RCC 7860 (cell line): Measurements from ENCODE around the gene NINL.
"Not testable (repeated sequence)": the region's sequence is repeated elsewhere in the genome, so short reads cannot be mapped to it uniquely, and the experiment has no call there.

Source experiments
- DNase-seq: peaks from one replicate; pipeline ENCODE4 v3.0.0-alpha.2; 2015; ENCODE audit warnings: low spot score
- FAIRE-seq: peaks from 2 replicates; lab custom pipeline; 2012; peaks lifted over from hg19 to GRCh38; lab: Jason Lieb, UNC

The NINL gene

DNA sequence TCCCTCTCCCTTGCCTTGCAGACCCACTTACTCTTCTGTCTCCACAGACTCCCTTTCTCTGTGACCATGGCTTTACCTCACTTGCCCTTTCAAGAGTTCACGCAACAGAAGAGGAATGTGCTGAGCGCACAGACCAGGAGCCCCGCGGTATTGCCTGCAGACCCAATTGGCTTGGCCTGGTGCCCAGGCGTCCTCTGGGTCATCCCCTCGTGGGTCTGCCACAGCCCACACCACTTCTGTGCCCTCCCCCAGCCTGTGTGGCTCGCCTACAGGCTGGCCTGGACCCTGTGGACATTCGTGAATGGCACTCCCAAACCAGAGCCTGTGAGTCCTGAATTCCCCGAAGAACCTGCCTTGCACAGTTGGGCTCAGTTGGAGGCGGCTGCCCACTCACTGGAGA lies 15.3 kb upstream of the NINL start:
- FAIRE-seq (no peak), DNase-seq (peak; percentile 11)

- DNase-seq (no peak), FAIRE-seq (no peak)
Observed at GRCh38 chr20:25592135-25592852, 7.0 kb upstream of the NINL start.

GRCh38 chr20:25590778-25591177 lies 5.4 kb upstream of the NINL start:
- not testable (repeated sequence) for DNase-seq, FAIRE-seq

- FAIRE-seq (no peak), DNase-seq (no peak)
Observed at GRCh38 chr20:25588491-25588890, 3.2 kb upstream of the NINL start.

GRCh38 chr20:25587536-25587935 lies 2.2 kb upstream of the NINL start:
- FAIRE-seq (no peak), DNase-seq (no peak)

- DNase-seq (no peak), FAIRE-seq (no peak)
Observed at GRCh38 chr20:25586877-25587276, 1.5 kb upstream of the NINL start.

DNA sequence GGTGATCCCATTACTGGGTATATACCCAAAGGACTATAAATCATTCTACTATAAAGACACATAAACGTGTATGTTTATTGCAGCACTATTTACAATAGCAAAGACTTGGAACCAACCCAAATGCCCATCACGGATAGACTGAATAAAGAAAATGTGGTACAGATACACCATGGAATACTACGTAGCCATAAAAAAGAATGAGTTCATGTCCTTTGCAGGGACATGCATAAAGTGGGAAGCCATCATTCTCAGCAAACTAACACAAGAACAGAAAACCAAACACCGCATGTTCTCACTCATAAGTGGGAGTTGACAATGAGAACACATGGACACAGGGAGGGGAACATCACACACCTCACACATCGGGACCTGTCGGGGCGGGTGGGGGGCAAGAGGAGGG lies 1.7 kb downstream of the NINL start:
- not testable (repeated sequence) for FAIRE-seq, DNase-seq

- DNase-seq (no peak), FAIRE-seq (no peak)
Observed at GRCh38 chr20:25580711-25581110, 4.6 kb downstream of the NINL start.

DNA sequence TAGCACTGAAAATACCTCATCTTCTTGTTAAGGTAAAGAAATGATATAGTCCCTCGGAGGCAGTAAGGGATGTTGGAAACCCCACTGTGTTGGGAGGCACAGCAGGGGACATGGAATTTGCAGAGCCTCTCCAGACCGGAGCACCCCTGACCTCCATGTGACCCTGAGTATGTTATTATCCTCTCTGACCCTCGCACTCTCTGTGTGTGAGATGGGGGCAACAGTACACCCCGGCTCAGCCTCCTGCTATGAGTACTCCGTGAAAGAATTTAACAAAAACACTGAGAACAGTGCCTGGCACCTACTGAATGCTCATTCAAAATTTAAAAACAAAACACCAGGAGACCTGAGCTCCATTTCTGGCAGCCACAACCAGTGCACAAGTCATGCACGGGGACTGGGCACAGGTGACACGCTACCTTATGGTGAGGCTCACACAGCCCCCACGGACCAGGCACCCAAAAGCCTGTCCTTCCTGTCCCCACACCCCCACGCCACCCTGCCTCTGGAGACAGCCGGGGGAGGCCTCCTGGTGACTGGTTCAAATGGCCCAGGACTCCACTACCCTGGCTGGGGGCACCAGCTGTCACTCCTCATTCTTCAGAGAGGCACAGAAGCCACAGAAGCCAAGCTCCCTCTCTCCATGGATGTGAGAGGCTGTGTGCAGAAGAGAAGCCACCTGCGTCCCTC lies 6.1 kb downstream of the NINL start:
- FAIRE-seq (no peak), DNase-seq (no peak)

- no peak for FAIRE-seq
- DNase-seq = no peak
Observed at GRCh38 chr20:25576783-25577530, 8.4 kb downstream of the NINL start.

GRCh38 chr20:25574411-25574810 lies 10.9 kb downstream of the NINL start:
- no peak for FAIRE-seq
- peak; percentile 6 for DNase-seq

- FAIRE-seq (no peak), DNase-seq (no peak)
Observed at GRCh38 chr20:25573288-25574251, 11.8 kb downstream of the NINL start.

DNA sequence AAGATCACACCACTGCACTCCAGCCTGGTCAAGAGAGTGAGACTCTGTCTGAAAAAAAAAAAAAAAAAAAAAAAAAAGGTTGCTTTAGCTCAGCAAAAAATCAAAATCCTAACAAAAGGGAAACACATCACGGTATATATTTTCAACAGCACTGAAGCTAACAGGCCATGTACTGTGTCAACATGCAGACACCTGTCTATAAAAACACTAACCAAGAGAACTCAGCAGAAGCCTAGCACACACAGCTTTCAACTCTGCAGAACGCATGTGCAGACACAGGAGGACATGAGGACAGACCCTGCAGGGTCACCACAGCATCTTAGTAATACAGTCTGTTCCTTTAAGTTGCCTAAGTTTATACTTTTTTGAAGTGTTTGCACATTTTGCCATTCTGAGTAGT lies 13.5 kb downstream of the NINL start:
- FAIRE-seq (no peak), DNase-seq (no peak)

GRCh38 chr20:25571240-25571639 lies 14.1 kb downstream of the NINL start:
- DNase-seq (no peak), FAIRE-seq (no peak)

- DNase-seq (no peak), FAIRE-seq (no peak)
Observed at GRCh38 chr20:25570148-25570530, 15.2 kb downstream of the NINL start.

GRCh38 chr20:25567286-25567685 lies 18.0 kb downstream of the NINL start:
- FAIRE-seq = no peak
- no peak for DNase-seq

DNA sequence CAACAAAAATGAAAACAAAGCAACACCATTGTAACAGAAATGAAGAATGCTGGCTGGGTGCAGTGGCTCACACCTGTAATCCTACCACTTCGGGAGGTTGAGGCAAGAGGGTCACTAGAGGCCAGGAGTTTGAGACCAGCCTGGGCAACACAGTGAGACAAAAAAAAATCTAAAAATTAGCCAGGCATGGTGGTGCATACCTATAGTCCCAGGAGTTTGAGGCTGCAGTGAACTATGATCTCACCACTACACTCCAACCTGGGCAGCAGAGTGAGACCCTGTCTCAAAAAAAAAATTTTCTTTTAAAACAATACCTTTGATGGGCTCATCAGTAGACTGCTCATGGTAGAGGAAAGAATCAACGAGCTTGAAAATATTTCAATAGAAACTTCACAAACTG lies 18.5 kb downstream of the NINL start:
- FAIRE-seq = no peak

GRCh38 chr20:25565578-25566157 lies 19.7 kb downstream of the NINL start:
- DNase-seq (no peak), FAIRE-seq (no peak)

More for the DNA sequence above, 18.5 kb downstream of the NINL start:
- no peak for DNase-seq

DNA sequence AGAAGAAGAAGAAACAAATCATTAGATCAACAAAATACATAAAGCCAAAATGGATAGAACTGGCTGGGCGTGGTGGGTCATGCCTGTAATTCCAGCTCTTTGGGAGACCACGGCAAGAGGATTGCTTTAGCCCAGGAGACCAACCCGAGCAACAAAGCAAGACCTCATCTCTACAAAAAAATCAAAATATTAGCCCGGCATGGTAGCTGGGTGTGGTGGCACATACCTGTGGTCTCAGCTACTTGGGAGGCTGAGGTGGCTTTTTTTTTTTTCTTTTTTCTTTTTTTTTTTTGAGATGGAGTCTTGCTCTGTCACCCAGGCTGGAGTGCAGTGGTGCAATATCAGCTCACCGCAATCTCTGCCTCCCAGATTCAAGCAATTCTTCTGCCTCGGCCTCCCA lies 21.5 kb downstream of the NINL start:
- DNase-seq = no peak
- no peak for FAIRE-seq

DNA sequence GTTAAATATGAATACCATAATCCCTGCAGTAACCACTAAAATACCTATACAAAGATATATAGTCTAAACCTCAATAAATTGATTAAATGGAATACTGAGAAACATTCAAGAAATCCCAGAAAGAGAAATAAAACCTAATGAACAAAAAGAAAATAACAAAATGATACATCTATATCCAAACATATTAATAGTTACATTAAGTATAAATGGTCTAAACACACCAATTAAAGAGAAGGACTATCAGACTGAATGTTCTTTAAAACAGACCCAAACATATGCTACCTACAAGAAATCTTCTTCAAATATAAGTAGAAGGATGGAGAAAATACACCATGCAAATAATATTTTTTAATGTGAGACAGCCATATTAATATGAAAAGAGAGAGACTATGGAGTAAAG lies 22.0 kb downstream of the NINL start:
- FAIRE-seq (no peak), DNase-seq (no peak)
